ENCODE data around the gene UPK1B.
"Not testable (repeated sequence)": the region's sequence is repeated elsewhere in the genome, so short reads cannot be mapped to it uniquely, and the experiment has no call there.

The UPK1B gene

DNA sequence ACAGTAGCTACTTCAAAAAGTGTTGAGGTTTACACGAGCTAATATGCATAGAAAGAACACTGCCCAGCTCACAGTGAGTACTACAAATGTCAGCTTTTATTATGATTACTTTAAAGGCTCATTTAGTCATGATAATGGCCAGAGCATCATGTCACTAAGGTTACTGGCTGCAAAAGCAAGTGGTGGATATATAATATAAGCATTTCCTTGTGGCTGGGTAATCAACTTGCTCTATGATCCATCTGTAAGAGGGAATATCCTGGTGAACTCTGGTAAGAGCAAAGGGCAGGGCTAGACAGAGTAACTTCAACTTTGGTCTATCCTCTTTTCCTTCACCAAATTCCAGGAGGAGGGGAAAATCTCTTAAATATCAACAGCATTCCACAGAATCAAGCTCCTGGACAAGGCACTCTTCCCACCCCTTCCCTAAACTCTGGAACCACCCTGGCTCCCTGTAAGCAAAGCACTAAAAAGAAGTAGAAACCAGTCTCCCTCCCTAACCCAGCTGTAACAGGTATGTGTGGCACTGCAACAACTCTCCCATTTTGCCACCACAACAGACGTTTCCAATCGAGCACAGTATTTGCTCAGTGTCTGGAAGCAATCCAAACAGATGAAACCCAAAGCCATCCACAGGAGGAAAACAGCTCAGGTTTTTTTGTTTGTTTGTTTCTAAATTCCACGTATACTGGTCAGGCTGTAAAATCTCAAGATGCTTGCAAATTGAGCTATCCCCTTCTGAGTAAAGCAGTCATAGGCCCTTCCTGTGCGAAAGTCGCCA is 53.9 kb downstream of the UPK1B start:
- no peak for DNase-seq

DNA sequence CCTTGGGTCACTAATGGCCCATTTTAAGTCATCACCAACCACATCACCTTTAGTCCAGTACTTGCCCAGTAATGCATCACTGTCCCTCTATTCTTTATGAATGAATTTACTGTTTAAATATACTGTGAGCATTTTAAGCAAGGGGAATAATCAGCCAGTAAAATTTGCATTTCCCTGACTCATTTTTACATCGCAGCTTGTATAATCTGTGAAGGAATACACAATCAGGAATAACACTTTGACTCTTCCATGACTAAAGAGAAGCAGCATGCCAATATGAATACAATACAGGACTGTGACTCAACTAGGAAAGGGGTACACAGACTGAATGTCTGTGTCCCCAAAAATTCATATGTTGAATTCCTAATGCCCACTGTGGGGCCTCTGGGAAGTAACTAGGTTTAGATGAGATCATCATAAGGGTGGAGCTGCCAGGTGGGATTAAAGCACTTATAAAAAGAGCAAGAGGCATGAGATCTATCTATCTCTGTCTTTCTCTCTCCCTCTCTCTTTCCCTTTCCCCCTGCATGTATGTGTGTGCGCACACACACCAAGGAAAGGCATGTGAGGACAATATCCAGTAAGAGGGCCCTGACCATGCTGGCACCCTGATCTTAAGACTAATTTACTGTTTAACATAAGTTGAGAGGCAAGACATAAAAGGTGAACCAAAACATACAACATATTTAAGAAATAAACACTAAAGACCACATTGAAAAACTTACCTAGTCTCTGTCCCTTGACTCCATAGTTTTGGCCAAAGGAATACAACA is 55.2 kb downstream of the UPK1B start:
- no peak for DNase-seq

DNA sequence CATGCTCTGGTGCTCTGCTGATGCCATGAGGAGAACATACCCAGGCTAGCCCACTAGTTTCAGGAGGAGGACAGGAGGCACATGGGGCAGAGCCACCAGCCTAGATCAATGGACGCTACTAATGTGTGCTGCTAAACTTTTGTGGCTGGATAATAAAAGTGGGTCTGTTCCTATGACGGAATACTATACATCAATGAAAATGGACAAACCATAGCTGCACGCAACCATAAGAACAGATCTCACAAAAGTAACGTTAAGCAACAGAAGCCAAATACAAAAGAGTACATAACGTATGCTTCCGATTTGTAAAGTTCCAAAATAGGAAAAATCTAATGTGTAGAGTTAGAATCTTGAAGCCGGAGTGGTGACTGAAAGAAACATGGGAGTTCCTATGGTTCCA is 55.8 kb downstream of the UPK1B start:
- no peak for DNase-seq

DNA sequence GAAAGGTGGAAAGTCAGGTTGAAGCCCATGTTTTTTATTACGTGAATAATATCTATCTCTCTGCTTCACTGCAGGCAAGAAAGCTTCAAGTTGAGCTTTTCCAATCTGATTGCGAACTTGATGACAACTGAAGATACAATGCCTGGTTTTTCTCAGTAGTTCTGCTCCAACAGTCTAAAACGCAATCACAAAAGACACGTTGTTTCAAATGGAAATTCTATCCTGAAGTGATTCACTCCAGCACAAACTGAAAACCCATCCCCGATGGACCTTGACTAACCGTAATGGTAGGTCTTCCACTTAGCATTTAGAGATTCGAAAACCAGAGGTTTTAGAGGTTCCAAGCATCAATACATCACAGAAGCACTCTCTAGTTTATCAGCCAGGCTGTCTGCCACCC is 56.7 kb downstream of the UPK1B start:
- no peak for DNase-seq

DNA sequence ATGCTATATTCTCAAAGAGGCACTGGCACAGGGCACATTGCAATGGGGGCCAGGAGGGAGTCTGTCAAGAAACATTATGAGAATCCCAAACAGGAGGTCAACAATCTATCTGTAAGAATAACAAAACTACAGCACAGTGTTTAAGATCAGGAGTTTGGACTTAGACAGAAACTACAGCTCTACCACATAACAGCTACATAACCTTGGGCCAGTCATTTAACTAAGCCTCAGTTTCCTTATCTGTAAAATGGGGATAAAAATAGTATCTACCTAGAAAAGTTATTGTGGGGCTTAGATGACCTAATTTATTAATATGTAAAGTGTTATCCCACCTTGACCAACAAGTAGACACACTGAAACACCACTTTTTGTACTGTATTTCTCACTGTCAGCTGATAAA is 57.3 kb downstream of the UPK1B start:
- no peak for DNase-seq

DNA sequence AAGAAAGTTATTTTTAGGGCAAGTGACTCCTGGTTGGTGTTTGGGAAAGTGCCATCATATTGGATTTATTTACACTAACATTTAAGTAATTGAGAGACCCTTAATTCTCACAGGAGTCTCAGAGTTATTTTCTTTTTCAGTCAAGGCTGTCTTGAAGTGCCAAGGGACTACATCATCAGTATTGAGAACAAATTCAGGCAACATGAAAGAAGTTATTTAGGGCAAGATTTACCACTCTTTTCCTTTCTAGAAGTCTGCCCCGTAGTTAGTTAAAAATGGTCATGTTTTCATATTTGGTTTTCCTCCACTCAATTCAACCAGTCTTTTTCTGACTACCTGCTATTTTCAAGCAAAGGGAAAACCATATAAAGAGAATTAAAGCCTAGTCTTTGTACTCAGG is 61.2 kb downstream of the UPK1B start:
- no peak for DNase-seq

DNA sequence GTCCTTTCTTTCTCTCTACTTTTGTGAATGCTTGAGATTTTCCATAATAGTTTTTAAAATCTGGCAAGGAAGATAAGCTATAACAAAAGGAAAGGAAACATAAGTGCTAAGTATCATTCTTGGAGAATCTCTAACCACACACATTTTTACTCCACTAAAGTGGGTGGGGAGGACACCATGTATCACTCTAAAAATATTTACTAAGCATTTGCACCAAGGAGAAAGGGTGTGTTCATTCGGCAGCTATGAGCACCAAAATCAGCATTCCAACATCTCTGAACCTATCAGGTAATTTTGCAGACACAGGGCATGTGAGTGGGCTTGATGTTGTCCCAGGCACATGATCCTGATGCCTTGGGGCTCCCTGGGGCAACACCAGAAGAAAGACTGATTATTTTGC is 61.8 kb downstream of the UPK1B start:
- no peak for DNase-seq

DNA sequence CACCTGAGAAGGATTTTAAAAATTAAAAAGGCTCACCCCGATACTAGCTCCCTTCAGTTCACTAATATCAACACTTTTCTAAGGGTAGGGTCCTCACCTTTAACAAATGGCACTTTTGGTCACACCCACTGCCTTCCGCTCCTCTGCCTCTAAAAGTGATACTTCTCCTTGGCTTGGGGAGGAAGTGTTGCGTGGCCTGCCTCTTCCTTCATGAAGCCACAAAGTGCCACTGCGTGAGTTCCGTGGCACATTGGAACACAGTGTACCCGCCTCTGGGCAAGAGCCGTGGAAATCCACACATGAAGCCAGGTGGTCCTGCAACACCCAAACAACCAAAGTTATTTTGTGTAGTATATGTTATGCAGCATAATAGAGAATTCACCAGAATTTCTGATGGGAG is 63.4 kb downstream of the UPK1B start:
- DNase-seq, result no peak

DNA sequence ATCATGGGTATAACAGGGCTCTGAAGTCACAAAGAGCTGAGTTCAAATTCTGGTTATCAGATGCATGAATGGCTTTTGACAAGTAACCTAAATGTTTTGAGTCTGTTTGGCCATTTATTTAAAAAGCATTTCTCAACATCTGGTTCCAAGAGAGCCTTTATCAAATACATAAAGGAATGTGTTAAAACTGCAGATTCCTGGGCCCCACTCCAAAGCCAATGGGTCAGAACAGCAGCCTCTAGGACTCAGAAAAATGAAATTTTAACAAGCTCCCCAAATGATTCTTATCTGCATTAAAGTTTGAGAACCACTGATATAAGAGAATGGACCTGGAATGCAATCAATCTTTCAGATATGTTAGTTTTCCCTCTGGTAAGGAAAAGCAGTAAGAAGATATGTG is 63.9 kb downstream of the UPK1B start:
- no peak for DNase-seq

DNA sequence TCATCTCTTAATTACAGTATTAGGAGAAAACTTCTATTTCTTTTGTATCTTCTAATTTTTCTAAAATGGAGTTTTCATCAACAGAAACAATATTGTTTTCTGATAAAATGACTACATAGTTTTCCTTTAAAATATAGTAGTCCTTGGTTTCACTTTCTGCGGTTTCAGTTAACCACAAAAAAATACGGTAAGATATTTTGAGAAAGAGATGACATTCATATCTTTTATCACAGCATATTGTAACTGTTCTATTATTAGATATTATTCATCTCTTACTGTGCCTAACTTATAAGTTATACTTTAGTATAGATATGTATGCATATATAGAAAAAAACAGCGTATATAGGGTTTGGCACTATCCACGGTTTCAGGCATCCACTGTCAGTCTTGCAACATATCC is 65.0 kb downstream of the UPK1B start:
- DNase-seq, result no peak

DNA sequence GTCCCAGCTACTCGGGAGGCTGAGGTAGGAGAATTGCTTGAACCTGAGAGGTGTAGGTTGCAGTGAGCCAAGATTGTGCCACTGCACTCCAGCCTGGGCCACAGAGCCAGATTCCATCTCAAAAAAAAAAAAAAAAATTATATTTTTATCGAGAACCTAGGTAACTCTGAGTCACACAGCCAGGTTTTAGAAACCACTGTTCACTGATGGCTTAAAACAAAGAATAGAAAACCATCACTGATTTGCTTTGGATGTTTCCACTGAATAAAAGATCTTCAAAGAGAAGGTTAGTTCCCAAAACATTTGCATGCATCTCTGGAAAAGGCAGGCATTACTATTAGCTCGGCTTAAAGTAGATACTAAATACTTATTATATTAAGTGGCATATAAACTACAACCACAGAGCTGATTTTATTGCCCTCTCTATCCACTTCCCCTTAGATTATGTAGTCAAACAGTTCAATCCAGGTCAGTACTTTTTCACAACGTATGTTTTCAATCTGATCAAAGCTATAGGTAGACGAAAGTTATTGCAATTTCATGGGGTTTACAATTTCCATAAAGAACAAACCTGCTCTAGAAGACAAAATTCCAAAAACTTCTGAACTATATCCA is 65.9 kb downstream of the UPK1B start:
- no peak for DNase-seq

DNA sequence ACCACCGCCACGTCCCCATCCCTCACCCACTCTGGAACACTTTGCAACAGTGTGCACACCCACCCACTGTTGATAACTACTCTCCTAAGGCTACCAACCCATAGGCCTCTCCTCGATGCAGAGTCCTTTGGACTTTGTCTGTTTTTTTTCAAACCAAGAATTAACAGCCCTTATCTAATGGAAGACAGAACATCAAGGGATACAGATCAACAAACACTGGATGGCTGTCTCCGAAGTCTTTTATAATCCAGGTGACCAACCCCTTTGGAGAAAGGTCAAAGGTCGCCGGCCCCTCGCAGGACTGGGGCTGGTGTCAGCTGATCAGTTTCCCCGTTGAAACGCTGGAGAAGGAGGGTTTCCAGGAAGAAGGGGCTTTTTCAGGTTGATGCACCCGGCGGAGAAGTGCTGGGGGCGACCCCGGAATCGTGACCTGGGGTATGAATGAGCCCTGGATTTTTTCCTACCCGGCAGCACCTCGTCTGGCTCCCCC is 66.7 kb downstream of the UPK1B start:
- DNase-seq, result no peak

DNA sequence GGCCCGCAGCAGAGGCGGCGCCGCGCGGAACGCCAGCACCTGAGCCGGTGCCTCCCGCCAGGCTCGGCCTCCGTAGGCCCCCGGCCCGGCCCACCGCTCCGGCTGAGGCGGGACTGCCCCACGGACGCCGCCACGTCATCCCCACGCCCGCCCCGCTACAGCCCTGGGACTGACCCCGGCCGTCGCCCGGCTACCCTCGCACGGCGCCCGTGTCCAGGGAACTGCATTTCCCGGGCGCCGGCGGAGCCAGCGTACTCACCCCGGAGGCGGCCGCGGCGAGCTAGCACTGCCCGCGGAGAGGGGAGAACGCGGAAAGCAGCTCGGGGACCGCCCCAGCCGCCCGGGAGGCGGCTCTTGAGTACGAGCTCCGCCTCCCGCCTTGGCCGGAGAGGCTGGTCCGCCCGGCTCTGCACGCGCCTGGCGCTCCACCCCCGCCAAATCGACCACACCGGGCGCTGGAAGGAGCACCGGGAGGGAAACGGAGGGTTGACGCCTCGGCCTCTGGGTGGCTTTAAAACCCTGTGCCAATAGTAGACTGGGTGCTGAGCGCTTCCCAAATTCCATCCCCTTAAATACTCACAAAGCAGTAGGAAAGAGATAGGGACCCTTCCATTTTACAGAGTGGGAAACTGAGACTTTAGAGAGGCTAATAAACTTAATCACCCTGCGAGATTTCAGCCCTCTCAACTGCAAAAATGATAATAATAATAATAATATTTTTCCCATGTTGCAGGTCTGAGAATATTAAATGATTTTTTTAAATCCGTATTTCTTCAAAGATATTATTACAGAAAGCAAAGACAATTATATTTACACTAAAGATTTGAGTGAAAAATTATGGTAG is 67.4 kb downstream of the UPK1B start, which contains the start of gene B4GALT4:
B4GALT4 (minus strand) TSS at position 288 of the 844 bp plus-strand sequence. CDS start 10,779 bp downstream, outside the sequence.
- peak; percentile 45 for DNase-seq

DNA sequence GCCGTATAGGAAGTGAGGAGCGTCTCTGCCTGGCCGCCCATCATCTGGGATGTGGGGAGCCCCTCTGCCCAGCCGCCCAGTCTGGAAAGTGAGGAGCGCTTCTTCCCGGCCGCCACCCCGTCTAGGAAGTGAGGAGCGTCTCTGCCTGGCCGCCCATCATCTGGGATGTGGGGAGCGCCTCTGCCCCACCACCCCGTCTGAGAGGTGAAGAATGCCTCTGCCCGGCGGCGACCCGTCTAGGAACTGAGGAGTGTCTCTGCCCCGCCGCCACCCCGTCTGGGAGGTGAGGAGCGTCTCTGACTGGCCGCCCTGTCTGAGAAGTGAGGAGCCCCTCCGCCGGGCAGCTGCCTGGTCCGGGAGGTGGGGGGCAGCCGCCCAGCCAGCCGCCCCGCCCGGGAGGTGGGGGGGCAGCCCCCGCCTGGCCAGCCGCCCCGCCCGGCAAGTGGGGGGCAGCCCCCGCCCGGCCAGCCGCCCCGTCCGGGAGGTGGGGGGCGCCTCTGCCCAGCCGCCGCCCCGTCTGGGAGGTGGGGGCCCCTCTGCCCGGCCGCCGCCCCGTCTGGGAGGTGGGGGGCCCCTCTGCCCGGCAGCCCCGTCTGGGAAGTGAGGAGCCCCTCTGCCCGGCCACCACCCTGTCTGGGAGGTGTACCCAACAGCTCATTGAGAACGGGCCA is 69.1 kb downstream of the UPK1B start:
- not testable (repeated sequence) for DNase-seq

DNA sequence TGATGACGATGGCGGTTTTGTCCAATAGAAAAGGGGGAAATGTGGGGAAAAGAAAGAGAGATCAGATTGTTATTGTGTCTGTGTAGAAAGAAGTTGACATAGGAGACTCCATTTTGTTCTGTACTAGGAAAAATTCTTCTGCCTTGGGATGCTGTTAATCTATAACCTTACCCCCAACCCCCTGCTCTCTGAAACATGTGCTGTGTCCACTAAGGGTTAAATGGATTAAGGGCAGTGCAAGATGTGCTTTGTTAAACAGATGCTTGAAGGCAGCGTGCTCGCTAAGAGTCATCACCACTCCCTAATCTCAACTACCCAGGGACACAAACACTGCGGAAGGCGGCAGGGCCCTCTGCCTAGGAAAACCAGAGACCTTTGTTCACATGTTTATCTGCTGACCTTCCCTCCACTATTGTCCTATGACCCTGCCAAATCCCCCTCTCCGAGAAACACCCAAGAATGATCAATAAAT is 69.7 kb downstream of the UPK1B start:
- not testable (repeated sequence) for DNase-seq

DNA sequence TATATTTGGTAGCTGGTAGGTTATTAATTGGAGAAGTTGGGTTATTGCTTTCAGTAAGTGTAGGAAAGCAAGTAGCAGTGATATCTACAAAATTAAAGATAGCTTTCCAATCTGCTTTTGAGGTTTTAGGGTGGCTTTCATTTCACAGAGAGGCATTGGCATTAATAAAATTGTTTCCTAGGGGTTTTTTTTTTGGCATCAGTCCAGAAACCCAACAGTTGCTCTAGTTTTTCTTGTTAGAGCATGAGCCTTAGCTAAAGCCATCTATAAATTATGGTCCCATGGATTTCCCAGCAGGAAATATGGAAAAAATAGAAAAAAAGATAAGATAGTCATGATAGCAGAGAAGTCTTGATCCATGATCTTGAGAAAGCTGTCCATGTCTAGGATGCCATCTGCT is 70.3 kb downstream of the UPK1B start:
- DNase-seq, result no peak

DNA sequence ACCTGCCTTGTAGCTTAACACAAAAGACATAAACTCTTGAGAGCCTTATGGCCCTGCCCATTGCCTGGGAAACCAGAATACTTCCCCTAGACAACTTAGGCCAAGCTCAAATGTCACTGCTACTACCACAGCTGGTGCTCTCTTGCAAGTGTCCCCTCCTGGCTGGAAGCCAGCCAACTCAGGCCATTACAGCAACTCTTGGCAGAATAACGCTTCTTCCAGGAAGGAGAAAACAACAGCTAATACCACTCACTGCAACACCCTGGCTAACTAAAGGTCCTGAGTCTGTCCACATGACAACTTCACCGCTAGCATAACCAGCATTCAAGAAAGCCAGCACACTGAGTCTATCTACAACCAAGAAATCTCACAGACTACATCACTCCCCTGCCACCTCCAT is 72.4 kb downstream of the UPK1B start:
- no peak for DNase-seq
